AG09309 (cell line): Measurements from ENCODE around the gene PITPNC1.
"Not testable (repeated sequence)": the region's sequence is repeated elsewhere in the genome, so short reads cannot be mapped to it uniquely, and the experiment has no call there.

Source experiments
- DNase-seq: peaks from one replicate; pipeline ENCODE4 v3.0.0-alpha.2; 2010; ENCODE audit warnings: low read depth
- H3K4me3 ChIP-seq: 2 replicates; pipeline ENCODE4 v1.5.1; 2011; ENCODE audit warnings: mild to moderate bottlenecking, low read depth, low read length, moderate library complexity; ENCODE audit not compliant: control insufficient read depth
- CTCF ChIP-seq: IDR thresholded peaks from 2 replicates; pipeline ENCODE4 v1.5.1; 2011; ENCODE audit warnings: mild to moderate bottlenecking, low read depth, low read length, inconsistent platforms; ENCODE audit not compliant: insufficient read depth, control insufficient read depth; ENCODE audit errors: missing control alignments

PITPNC1 gene

GRCh38 chr17:67421869-67422273, 44.8 kb downstream of the PITPNC1 start:
- TF ChIP-seq CTCF = no peak
- DNase-seq = peak; percentile 82

GRCh38 chr17:67422296-67422695, 45.2 kb downstream of the PITPNC1 start:
- H3K4me3 ChIP-seq, DNase-seq: not testable (repeated sequence)

More at GRCh38 chr17:67421869-67422273, 44.8 kb downstream of the PITPNC1 start:
- H3K4me3 ChIP-seq = no peak overlapping the region

GRCh38 chr17:67422897-67423296, 45.8 kb downstream of the PITPNC1 start:
- DNase-seq = no peak
- TF ChIP-seq CTCF = no peak

GRCh38 chr17:67425571-67426160, 48.6 kb downstream of the PITPNC1 start:
- DNase-seq = no peak
- no peak overlapping the region for H3K4me3 ChIP-seq
- TF ChIP-seq CTCF = no peak

More at GRCh38 chr17:67422897-67423296, 45.8 kb downstream of the PITPNC1 start:
- no peak overlapping the region for H3K4me3 ChIP-seq

GRCh38 chr17:67427424-67427823, 50.3 kb downstream of the PITPNC1 start:
- no peak for DNase-seq

GRCh38 chr17:67430515-67430914, 53.4 kb downstream of the PITPNC1 start:
- not testable (repeated sequence) for H3K4me3 ChIP-seq, DNase-seq

More at GRCh38 chr17:67427424-67427823, 50.3 kb downstream of the PITPNC1 start:
- no peak for TF ChIP-seq CTCF
- no peak overlapping the region for H3K4me3 ChIP-seq

- H3K4me3 ChIP-seq = no peak overlapping the region; the same call in 1 of the 2 replicates
- DNase-seq = peak; percentile 64
- no peak for TF ChIP-seq CTCF
Observed at GRCh38 chr17:67431249-67432015, 54.4 kb downstream of the PITPNC1 start.
